Head of caudate nucleus (tissue), 42 donors: ENCODE data around the gene IRS2.

ENCODE experiments used
- DNase-seq, 42 donors: peaks; one replicate each; pipeline versions ENCODE4 v3.0.0 to v3.0.0-alpha.2; 2020 to 2021; ENCODE audit warnings: mixed read lengths in 7 of 42
- intact Hi-C: fragments of 100-400 bp; cut with DNase I; formaldehyde crosslinking; loops from one replicate; pipeline ENCODE4 v1.15.0; 2022

Gene IRS2

GRCh38 chr13:109724603-109725002 lies 61.8 kb downstream of the IRS2 start:
- peak in 6 of 42 donors; percentile 34 to 60 (median 42) for DNase-seq
- intact Hi-C loops: no loop called here

GRCh38 chr13:109723046-109723445 lies 63.3 kb downstream of the IRS2 start:
- intact Hi-C loops: no loop called here
- DNase-seq: peak in 1 of 42 donors; percentile 30

- DNase-seq: peak in 1 of 42 donors; percentile 31
- intact Hi-C loops: no loop called here
Measured at GRCh38 chr13:109722068-109722467, 64.3 kb downstream of the IRS2 start.

GRCh38 chr13:109720758-109721184 lies 65.6 kb downstream of the IRS2 start:
- intact Hi-C loops: no loop called here
- no peak for DNase-seq

GRCh38 chr13:109719962-109720646 lies 66.3 kb downstream of the IRS2 start:
- peak in 1 of 42 donors; percentile 21 for DNase-seq
- intact Hi-C loops: no loop called here

GRCh38 chr13:109718726-109719125 lies 67.7 kb downstream of the IRS2 start:
- DNase-seq: no peak
- intact Hi-C loops: no loop called here

GRCh38 chr13:109717686-109718085 lies 68.7 kb downstream of the IRS2 start:
- DNase-seq: peak in 1 of 42 donors; percentile 13
- intact Hi-C loops: no loop called here

- intact Hi-C loops: no loop called here
- DNase-seq: peak in 4 of 42 donors; percentile 38 to 63 (median 50)
Measured at GRCh38 chr13:109715902-109716301, 70.5 kb downstream of the IRS2 start.

- intact Hi-C loops: no loop called here
Measured at GRCh38 chr13:109713681-109714080, 72.7 kb downstream of the IRS2 start.

GRCh38 chr13:109712124-109712722 lies 74.2 kb downstream of the IRS2 start:
- intact Hi-C loops: no loop called here

More at GRCh38 chr13:109713681-109714080, 72.7 kb downstream of the IRS2 start:
- no peak for DNase-seq

GRCh38 chr13:109707742-109708617 lies 78.4 kb downstream of the IRS2 start:
- intact Hi-C loops: no loop called here
- no peak for DNase-seq

More at GRCh38 chr13:109712124-109712722, 74.2 kb downstream of the IRS2 start:
- no peak for DNase-seq

GRCh38 chr13:109707044-109707741 lies 79.2 kb downstream of the IRS2 start:
- no peak for DNase-seq
- intact Hi-C loops: no loop called here

GRCh38 chr13:109706015-109706715 lies 80.2 kb downstream of the IRS2 start:
- no peak for DNase-seq
- intact Hi-C loops: no loop called here

- peak in 29 of 42 donors; percentile 25 to 69 (median 43) for DNase-seq
- intact Hi-C loops: no loop called here
Measured at GRCh38 chr13:109704771-109705635, 81.4 kb downstream of the IRS2 start.

GRCh38 chr13:109703250-109703649 lies 83.1 kb downstream of the IRS2 start:
- intact Hi-C loops: no loop called here
- no peak for DNase-seq
